GM12801 (cell line): Measurements from ENCODE around the gene SORCS2.

Experiments
- TF ChIP-seq, protein P1 (sequence below): IDR thresholded peaks from one replicate; pipeline ENCODE4 v1.5.1; 2011; ENCODE audit warnings: control low read depth; ENCODE audit not compliant: insufficient read length; ENCODE audit errors: extremely low read depth

The SORCS2 gene

DNA sequence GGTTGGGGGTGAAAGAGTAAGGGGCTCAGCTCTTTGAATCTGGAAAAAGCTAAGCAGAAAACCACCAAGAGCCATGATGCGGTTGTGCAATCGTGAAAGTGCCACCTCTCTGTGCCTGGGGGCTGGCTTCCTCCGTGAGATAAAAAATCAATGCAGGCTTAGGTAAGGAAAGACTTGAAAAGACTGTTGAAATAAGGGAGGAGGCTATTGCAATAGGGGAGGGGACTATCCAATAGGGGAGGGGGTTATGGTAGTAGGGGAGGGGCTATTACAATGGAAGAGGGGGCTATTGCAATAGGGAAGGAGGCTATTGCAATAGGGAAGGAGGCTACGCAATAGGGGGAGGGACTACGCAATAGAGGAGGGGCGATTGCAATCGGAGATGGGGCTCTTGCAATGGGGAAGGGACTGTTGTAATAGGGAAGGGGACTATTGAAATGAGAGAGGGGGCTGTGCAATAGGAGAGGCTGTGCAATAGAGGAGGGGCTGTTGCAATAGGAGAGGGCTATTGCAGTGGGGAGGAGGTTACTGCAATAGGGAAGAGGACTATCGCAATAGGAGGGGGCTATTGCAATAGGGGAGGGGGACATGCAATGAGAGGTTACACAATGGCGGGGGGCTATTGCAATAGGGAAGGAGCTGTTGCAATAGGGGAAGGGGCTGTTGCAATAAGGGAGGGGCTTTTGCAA lies 404.7 kb downstream of the SORCS2 start:
- TF ChIP-seq, protein P1, sequence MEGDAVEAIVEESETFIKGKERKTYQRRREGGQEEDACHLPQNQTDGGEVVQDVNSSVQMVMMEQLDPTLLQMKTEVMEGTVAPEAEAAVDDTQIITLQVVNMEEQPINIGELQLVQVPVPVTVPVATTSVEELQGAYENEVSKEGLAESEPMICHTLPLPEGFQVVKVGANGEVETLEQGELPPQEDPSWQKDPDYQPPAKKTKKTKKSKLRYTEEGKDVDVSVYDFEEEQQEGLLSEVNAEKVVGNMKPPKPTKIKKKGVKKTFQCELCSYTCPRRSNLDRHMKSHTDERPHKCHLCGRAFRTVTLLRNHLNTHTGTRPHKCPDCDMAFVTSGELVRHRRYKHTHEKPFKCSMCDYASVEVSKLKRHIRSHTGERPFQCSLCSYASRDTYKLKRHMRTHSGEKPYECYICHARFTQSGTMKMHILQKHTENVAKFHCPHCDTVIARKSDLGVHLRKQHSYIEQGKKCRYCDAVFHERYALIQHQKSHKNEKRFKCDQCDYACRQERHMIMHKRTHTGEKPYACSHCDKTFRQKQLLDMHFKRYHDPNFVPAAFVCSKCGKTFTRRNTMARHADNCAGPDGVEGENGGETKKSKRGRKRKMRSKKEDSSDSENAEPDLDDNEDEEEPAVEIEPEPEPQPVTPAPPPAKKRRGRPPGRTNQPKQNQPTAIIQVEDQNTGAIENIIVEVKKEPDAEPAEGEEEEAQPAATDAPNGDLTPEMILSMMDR: no peak

DNA sequence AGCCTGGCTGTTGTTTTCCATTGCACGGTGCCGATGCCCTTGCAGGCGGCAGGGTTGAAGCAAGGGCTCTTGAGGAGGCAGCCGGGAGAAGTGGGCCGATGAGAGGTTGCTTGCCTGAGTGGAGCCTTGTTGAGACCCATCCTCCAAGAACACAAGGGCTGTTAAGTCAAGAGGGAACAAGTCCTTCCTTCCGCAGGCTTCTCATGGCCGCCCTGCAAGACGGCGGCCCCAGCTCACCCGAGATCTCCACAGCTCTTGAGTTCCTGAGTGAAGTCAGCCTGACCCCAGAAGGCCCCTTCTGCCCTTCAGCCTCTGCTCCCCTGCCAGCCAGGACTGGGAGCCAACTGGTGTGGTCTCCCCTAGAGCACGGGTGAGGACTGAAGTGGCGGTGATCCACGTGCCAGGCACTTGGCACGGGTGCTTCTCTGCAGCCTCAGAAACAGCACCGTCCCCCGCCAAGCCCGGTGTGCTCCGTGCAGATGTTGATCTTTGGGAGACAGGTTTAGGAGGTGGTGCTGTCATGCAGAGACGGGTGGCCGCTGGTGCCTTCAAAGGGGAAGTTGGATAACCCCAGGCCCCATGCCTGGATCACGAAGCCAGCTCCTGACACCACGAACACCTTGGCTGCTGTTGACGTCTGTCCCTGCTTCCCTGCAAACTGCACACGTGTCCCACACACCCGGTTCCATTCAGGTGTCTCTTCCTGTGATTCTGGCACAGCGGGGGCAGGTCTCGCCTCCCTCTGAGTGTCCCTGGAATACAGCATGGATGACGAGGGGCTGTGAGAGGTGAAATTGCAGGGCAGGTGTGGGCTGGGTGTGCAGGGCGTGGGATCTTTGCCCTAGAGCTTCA lies 406.8 kb downstream of the SORCS2 start:
- TF ChIP-seq, protein P1: no peak

DNA sequence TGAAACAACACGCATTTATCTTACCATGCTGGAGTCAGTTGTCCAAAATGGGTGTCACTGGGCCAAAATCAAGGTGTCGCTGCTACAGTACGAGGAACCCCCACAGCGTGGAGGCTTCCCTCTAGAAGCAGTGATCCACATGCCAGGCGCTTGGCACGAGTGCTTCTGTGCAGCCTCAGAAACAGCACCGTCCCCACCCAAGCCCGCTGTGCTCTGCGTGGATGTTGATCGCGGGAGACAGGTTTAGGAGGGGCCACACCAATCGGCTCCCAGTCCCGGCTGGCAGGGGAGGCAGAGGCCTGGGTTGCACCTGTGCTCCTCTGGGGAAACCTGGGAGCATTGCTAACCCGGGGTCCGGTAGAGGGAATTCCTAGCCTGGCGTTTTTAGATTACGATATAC lies 407.9 kb downstream of the SORCS2 start:
- TF ChIP-seq, protein P1: no peak

DNA sequence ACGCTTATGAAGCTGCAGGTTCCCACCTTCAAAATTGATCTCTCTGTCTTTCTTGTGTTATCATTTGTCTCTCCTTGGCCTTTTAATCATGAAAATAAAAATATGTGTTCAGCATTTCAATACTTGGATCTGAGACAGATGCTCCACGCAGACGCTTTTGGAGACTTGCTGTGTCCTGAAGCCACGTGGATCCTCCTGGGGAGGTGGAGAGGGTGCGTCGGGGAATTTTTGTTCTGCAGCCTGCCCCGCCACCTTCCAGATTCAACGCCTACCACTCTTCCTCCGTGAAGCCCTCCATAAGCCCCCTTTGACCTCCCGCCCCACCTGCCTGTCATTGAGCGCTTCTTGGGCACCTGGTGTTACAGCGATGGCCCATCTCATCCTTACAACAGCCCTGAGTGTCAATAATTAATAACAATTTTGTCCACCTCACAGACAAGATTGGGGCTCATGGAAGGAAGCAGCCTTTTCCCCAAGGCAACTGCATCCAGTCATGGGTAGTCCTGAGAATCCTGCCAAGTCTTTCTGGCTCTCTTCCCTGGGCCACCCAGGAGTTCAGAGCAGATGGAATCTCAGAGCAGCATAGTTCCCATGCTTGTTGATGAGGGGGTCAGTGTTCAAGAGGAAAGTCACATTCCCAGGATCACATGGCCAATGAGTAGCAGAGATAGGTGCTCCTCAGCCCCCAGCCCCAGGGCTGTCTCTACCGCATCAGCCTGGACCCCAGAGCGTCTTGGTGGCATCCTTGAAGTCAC lies 415.0 kb downstream of the SORCS2 start:
- TF ChIP-seq, protein P1: no peak

DNA sequence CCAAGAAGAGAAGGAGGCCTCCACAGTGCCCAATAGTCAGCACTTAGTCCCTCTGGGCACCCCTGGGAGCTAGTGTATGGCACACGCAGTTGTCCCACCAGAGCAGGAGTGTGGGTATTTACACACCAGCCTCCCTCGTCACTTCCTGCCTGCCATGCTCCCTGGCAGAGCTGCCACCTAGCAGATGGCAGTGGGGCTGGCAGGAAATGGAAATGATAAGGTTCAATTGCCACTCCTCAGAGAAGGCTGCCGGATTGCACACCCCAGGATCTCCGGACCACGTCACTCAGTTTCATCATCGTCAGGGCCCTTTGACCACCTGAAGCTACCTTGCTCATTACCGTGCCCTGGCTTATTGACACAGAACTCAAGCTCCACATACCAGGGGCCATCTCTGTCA lies 415.7 kb downstream of the SORCS2 start:
- TF ChIP-seq, protein P1: no peak

DNA sequence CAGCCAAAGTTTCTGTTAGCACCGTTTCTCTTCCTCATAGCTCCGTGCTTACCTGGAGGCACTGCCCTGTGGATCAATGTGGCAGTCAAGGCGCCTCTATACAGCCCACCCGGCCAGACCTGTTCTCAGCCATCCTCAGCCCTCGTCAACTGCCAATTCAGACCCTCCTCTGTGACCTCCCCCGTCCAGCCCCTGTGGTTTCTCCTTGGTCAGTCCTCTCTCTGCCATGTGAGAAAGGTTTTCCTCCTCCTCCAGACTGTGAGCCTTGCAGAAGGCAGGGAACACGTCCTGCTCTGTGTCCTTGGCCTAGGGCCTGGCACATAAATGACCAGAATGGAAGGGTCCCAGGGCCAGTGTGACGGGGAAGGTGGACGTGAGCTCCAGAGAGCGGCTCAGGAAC lies 417.0 kb downstream of the SORCS2 start:
- TF ChIP-seq, protein P1: no peak

DNA sequence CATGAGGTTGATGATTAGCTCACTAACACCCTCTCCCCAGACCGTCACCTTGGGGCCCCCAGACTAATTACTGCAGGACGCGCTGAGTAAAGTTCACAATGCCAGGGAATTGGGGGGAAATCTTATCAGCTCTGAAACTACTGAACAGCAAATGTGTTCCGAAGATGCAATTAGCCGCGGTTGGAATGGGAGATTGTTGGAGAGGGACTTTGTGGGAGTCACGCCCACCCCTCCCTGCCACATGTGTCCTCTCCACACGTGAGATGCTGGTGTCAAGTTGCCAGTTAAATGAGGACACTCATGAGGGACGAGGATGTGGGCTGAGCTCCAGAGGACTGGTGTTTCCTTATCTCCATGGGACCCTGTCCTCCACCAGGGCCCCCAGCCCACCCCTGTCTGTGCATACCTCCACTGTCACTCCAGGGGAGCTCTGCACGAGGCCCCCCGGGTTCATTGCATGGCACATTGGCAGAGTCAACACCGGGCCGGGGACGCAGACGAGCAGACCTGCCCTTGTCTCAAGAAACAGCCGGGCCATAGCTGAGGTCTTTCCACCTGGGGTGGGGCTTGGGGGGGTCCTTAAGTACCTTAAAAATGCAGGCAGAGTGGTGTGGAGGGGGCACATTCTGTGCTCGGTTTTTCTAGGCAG lies 417.8 kb downstream of the SORCS2 start:
- TF ChIP-seq, protein P1: no peak
